Retinal pigment epithelial cell (primary cell): ENCODE data around the gene TFDP3.

Experiments used
- DNase-seq: peaks from one replicate; pipeline ENCODE4 v3.0.0-alpha.2; 2010; ENCODE audit warnings: low read depth
- H3K4me3 ChIP-seq: 2 replicates; pipeline ENCODE4 v1.5.1; 2011; ENCODE audit warnings: mild to moderate bottlenecking, low read length, control low read depth, moderate library complexity
- TF ChIP-seq, protein P1 (sequence below): conservative IDR thresholded peaks from 2 replicates; pipeline ENCODE4 v1.5.1; 2011; ENCODE audit warnings: low read depth, low read length, control low read depth, inconsistent platforms

The TFDP3 gene

DNA sequence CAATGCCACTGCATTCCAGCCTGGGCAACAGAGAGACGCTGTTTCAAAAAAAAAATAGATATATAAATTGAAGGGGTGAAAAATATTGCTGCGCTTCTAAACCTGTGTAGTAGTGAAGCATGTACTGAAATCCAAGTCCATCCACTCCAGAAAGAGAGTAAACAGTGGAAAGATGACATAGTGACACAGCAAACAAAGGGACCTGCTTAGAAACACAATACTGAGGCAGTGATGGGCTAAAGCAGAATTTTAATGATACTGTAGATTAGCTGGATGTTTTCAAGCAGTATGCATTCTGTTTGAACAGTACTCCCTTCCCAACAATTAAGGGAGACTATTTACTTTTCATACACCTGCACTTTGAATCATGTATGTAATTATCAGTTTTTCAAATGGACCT is 42.5 kb downstream of the TFDP3 start:
- H3K4me3 ChIP-seq = no peak overlapping the region
- TF ChIP-seq, protein P1, sequence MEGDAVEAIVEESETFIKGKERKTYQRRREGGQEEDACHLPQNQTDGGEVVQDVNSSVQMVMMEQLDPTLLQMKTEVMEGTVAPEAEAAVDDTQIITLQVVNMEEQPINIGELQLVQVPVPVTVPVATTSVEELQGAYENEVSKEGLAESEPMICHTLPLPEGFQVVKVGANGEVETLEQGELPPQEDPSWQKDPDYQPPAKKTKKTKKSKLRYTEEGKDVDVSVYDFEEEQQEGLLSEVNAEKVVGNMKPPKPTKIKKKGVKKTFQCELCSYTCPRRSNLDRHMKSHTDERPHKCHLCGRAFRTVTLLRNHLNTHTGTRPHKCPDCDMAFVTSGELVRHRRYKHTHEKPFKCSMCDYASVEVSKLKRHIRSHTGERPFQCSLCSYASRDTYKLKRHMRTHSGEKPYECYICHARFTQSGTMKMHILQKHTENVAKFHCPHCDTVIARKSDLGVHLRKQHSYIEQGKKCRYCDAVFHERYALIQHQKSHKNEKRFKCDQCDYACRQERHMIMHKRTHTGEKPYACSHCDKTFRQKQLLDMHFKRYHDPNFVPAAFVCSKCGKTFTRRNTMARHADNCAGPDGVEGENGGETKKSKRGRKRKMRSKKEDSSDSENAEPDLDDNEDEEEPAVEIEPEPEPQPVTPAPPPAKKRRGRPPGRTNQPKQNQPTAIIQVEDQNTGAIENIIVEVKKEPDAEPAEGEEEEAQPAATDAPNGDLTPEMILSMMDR = no peak
- no peak for DNase-seq

DNA sequence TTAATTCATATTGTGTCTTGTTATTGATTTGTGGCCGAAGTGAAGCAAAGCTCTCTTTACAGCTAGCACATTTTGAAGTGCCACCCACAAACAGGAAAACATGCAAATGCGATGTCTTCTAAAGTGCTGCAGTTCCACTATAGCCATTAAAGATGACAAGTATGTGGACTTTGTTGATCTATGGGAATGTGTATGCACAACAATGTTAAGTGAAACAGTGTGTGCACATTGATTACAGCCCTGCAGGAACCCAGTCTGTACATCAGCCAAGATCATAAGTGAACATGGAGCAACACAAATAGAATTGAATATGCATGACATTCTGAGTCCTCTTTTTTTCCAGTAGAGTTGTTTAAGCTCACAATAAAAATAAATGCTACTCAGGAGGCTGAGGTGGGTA is 43.0 kb downstream of the TFDP3 start:
- no peak for DNase-seq
- no peak overlapping the region for H3K4me3 ChIP-seq
- TF ChIP-seq, protein P1 = no peak

DNA sequence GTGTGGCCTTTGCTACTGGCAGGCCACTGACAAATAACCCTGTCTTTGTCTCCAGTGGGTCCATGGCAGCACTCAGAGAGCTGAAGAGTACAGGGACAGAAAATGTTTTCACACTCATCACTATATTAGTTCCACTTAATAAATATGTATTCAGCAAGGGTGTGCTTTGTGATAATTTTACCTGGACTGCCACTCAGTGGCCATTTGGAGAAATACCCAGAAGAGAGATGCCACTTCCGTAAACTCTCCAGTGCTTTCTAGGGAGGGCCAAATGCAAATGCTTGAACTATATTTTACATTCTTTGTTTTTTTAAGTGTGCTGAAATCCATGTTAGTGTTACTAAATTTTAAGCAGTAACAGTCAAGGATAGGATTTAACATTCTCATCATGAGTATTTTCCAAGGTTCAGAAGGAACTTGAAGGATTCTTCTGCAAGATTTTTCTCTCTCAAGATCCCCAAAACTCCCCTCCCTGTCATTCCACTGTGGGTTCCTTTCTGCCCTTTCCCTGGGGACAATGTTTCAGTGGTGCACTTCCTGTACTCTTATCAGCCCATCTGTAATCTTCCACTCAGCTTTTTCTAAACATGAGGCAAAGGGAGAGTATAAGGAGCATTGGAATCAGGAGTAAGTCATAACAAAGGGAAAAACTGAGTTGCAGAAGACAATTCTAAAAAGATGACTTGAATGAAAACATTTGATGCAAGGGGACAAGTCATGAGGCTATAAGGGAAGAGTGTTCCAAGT is 46.0 kb downstream of the TFDP3 start:
- DNase-seq = no peak
- H3K4me3 ChIP-seq = no peak overlapping the region
- TF ChIP-seq, protein P1 = peak; percentile 51
